COLO668 (cell line): Measurements from ENCODE around the gene KCNF1.

Experiments used
- DNase-seq: peaks from one replicate; lab custom pipeline; 2025; ENCODE audit not compliant: unreplicated experiment; lab: John Stamatoyannopoulos, UW

KCNF1 gene

GRCh38 chr2:10961490-10961875 is 49.7 kb downstream of the KCNF1 start:
- no peak for DNase-seq

- DNase-seq, result no peak
Measured at GRCh38 chr2:10962004-10962403, 50.3 kb downstream of the KCNF1 start.

GRCh38 chr2:10963155-10963554 is 51.4 kb downstream of the KCNF1 start:
- DNase-seq, result no peak
